H9 (cell line): ENCODE results near the gene GSAP. TPM values are rescaled to one million over a fixed set of nuclear protein-coding genes. Genes with fewer than 3 reads are reported as not detected.

Experiments
- DNase-seq: peaks from one replicate; pipeline ENCODE4 v3.0.0-alpha.2; 2017
- H2AFZ ChIP-seq: one replicate; pipeline ENCODE4 v1.6.1; 2013; ENCODE audit warnings: mild to moderate bottlenecking, low read length, control low read depth, moderate library complexity
- H2AK5ac ChIP-seq: 2 replicates; pipeline ENCODE4 v1.6.1; 2013; ENCODE audit warnings: low read length, control low read depth, mixed read lengths; ENCODE audit not compliant: insufficient read length
- H2BK120ac ChIP-seq: one replicate; pipeline ENCODE4 v1.6.1; 2013; ENCODE audit warnings: low read depth, mild to moderate bottlenecking, low read length, control low read depth, inconsistent platforms; ENCODE audit not compliant: poor library complexity, severe bottlenecking
- H2BK12ac ChIP-seq: 2 replicates; pipeline ENCODE4 v1.6.1; 2013; ENCODE audit warnings: low read length, control low read depth, mixed read lengths, low read depth; ENCODE audit not compliant: insufficient read length
- H2BK15ac ChIP-seq: 2 replicates; pipeline ENCODE4 v1.6.1; 2013; ENCODE audit warnings: low read depth, low read length, control low read depth
- H2BK20ac ChIP-seq: one replicate; pipeline ENCODE4 v1.6.1; 2013; ENCODE audit warnings: low read depth, mild to moderate bottlenecking, low read length, control low read depth, inconsistent platforms; ENCODE audit not compliant: poor library complexity, severe bottlenecking
- H2BK5ac ChIP-seq: 2 replicates; pipeline ENCODE4 v1.6.1; 2013; ENCODE audit warnings: low read length, control low read depth, mixed read lengths; ENCODE audit not compliant: insufficient read length
- H3K14ac ChIP-seq: 2 replicates; pipeline ENCODE4 v1.6.1; 2013; ENCODE audit warnings: low read length, control low read depth; ENCODE audit not compliant: insufficient read depth
- H3K18ac ChIP-seq: 2 replicates; pipeline ENCODE4 v1.6.1; 2013; ENCODE audit warnings: low read depth, mild to moderate bottlenecking, mixed read lengths, low read length, control low read depth; ENCODE audit not compliant: insufficient read length
- H3K23ac ChIP-seq: 2 replicates; pipeline ENCODE4 v1.6.1; 2013; ENCODE audit warnings: low read length, control low read depth, mixed read lengths, low read depth; ENCODE audit not compliant: insufficient read length
- H3K23me2 ChIP-seq: 2 replicates; pipeline ENCODE4 v1.6.1; 2013; ENCODE audit warnings: low read depth, mild to moderate bottlenecking, mixed read lengths, low read length, control low read depth; ENCODE audit not compliant: insufficient read length, poor library complexity, severe bottlenecking
- H3K27ac ChIP-seq: 2 replicates; pipeline ENCODE4 v1.5.1; 2013; ENCODE audit warnings: low read length, control low read depth, mixed read lengths, low read depth; ENCODE audit not compliant: insufficient read length
- H3K27me3 ChIP-seq: 2 replicates; pipeline ENCODE4 v1.6.1; 2013; ENCODE audit warnings: low read length, control low read depth, inconsistent platforms; ENCODE audit not compliant: insufficient read depth
- H3K4ac ChIP-seq: 2 replicates; pipeline ENCODE4 v1.6.1; 2013; ENCODE audit warnings: low read depth, mild to moderate bottlenecking, control low read depth, inconsistent platforms, low read length, moderate library complexity
- H3K4me1 ChIP-seq: 2 replicates; pipeline ENCODE4 v1.6.1; 2013; ENCODE audit warnings: low read length, control low read depth, inconsistent platforms; ENCODE audit not compliant: insufficient read depth
- H3K4me2 ChIP-seq: 2 replicates; pipeline ENCODE4 v1.6.1; 2013; ENCODE audit warnings: low read length, control low read depth, mixed read lengths; ENCODE audit not compliant: insufficient read length, insufficient read depth
- H3K56ac ChIP-seq: 2 replicates; pipeline ENCODE4 v1.6.1; 2013; ENCODE audit warnings: low read depth, mild to moderate bottlenecking, mixed read lengths, low read length, control low read depth; ENCODE audit not compliant: insufficient read length
- H3K79me1 ChIP-seq: 2 replicates; pipeline ENCODE4 v1.6.1; 2013; ENCODE audit warnings: low read depth, mild to moderate bottlenecking, moderate library complexity, low read length, control low read depth, inconsistent platforms; ENCODE audit not compliant: insufficient read depth, poor library complexity, severe bottlenecking
- H3K79me2 ChIP-seq: 2 replicates; pipeline ENCODE4 v1.6.1; 2013; ENCODE audit warnings: low read length, control low read depth, inconsistent platforms; ENCODE audit not compliant: insufficient read depth
- H3K9ac ChIP-seq: 2 replicates; pipeline ENCODE4 v1.6.1; 2013; ENCODE audit warnings: low read length, control low read depth, mixed read lengths; ENCODE audit not compliant: insufficient read length; ENCODE audit errors: extremely low read depth
- H3K9me3 ChIP-seq: one replicate; pipeline ENCODE4 v1.6.1; 2013; ENCODE audit warnings: low read depth, low read length, inconsistent platforms; ENCODE audit not compliant: control insufficient read depth
- H3T11ph ChIP-seq: one replicate; pipeline ENCODE4 v1.6.1; 2013; ENCODE audit warnings: mild to moderate bottlenecking, low read length, control low read depth, inconsistent platforms
- H4K20me1 ChIP-seq: one replicate; pipeline ENCODE4 v1.6.1; 2013; ENCODE audit not compliant: control insufficient read depth, insufficient read length, insufficient read depth
- H4K5ac ChIP-seq: 2 replicates; pipeline ENCODE4 v1.6.1; 2013; ENCODE audit warnings: low read depth, mild to moderate bottlenecking, mixed read lengths, low read length, control low read depth; ENCODE audit not compliant: insufficient read length
- H4K8ac ChIP-seq: replicated peaks from 2 replicates; pipeline ENCODE4 v1.6.1; 2013; ENCODE audit warnings: low read length, control low read depth, mixed read lengths, low read depth; ENCODE audit not compliant: insufficient read length
- H4K91ac ChIP-seq: 2 replicates; pipeline ENCODE4 v1.6.1; 2013; ENCODE audit warnings: low read depth, mild to moderate bottlenecking, moderate library complexity, mixed read lengths, low read length, control low read depth; ENCODE audit not compliant: insufficient read length
- H3K27ac Mint-ChIP-seq, 3 experiments: 2 replicates in 2 of 3; 3 replicates in 1 of 3; pipeline ENCODE4 v1.8.0; 2020 to 2021; ENCODE audit warnings: mixed read lengths in 3 of 3, mild to moderate bottlenecking in 1 of 3, moderate library complexity in 1 of 3
- H3K27me3 Mint-ChIP-seq: 2 replicates; pipeline ENCODE4 v1.8.0; 2021; ENCODE audit warnings: low read depth, mild to moderate bottlenecking, moderate library complexity, mixed read lengths
- H3K36me3 Mint-ChIP-seq, 3 experiments: 2 replicates in 2 of 3; 3 replicates in 1 of 3; pipeline ENCODE4 v1.8.0; 2020 to 2021; ENCODE audit warnings: low read depth in 3 of 3, mixed read lengths in 3 of 3; ENCODE audit not compliant: insufficient read depth in 1 of 3
- H3K4me1 Mint-ChIP-seq, 2 experiments: 2 replicates each; pipeline ENCODE4 v1.8.0; 2020; ENCODE audit warnings: mixed read lengths in 2 of 2
- H3K4me3 Mint-ChIP-seq, 2 experiments: 2 replicates in 1 of 2; 3 replicates in 1 of 2; pipeline ENCODE4 v1.8.0; 2020 to 2021; ENCODE audit warnings: mild to moderate bottlenecking in 2 of 2, mixed read lengths in 2 of 2, moderate library complexity in 1 of 2
- H3K9me3 Mint-ChIP-seq, 2 experiments: 2 replicates in 1 of 2; 3 replicates in 1 of 2; pipeline ENCODE4 v1.8.0; 2020; ENCODE audit warnings: mild to moderate bottlenecking in 2 of 2, mixed read lengths in 2 of 2, moderate library complexity in 1 of 2
- WGBS: extraction: QIAGEN DNeasy Blood & Tissue Kit; methylation state at CpG from one replicate; pipeline ENCODE4 v1.1.7; 2013; ENCODE audit warnings: missing lambda C conversion rate, low lambda C conversion rate, mixed read lengths; ENCODE audit not compliant: insufficient read length; ENCODE audit errors: extremely low coverage; 5-methylcytosine and 5-hydroxymethylcytosine counted together
- total RNA-seq: library from RNA; stranded (reverse); gene quantifications from 2 replicates; pipeline ENCODE4 v1.2.1, GENCODE V29; 2021
- TF ChIP-seq, protein P1 (sequence below): fragments of 200-600 bp; sonication (generic); conservative IDR thresholded peaks from 3 replicates; pipeline ENCODE4 v1.8.0; 2021; ENCODE audit warnings: antibody characterized with exemption, mild to moderate bottlenecking

Gene GSAP
- total RNA-seq, 1 experiment from 2014 or later: 1.9 TPM

DNA sequence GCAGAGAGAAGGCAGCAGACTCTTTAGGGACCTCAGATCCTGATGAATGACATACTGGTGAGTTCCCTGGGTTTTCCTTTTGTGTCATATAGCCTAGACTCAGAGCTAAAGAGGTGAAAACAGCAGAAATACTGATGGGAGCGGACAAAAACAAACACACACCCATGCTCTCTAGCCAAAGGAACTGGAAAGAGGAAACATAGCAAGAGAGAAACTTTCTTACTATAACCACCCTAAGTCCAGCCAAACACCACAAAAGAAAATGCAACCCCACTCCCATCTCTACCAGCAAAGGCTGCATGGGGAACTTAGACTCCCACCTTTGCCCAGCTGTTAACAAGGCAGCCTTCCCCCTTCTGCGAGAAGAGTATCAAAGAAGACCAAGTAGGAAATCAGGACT lies 16.3 kb downstream of the GSAP start:
- no peaks in the 10 kb centered on the region for H3K79me1 ChIP-seq
- no peak overlapping the region for H3K9ac ChIP-seq
- no peak overlapping the region for H2BK120ac ChIP-seq
- no peak overlapping the region for H3K4ac ChIP-seq
- no peak overlapping the region for H2BK5ac ChIP-seq
- no peak overlapping the region for H3K27ac ChIP-seq
- peaks cover 9% of the 10 kb centered on the region for H3K4me1 ChIP-seq
- H3K9me3 ChIP-seq: no peaks in the 10 kb centered on the region
- no peaks in the 10 kb centered on the region for H3K9me3 Mint-ChIP-seq
- no peak overlapping the region for H3T11ph ChIP-seq
- H3K27me3 Mint-ChIP-seq: no peaks in the 10 kb centered on the region; the same call in 1 of the 2 replicates
- no peaks in the 10 kb centered on the region for H3K79me2 ChIP-seq
- peaks cover 0 to 9% (median 2%) of the 10 kb centered on the region in 3 experiments; a peak in 2 of 7 replicates for H3K36me3 Mint-ChIP-seq
- no peak overlapping the region for H3K27ac Mint-ChIP-seq
- no peak overlapping the region for H4K5ac ChIP-seq
- TF ChIP-seq, protein P1, sequence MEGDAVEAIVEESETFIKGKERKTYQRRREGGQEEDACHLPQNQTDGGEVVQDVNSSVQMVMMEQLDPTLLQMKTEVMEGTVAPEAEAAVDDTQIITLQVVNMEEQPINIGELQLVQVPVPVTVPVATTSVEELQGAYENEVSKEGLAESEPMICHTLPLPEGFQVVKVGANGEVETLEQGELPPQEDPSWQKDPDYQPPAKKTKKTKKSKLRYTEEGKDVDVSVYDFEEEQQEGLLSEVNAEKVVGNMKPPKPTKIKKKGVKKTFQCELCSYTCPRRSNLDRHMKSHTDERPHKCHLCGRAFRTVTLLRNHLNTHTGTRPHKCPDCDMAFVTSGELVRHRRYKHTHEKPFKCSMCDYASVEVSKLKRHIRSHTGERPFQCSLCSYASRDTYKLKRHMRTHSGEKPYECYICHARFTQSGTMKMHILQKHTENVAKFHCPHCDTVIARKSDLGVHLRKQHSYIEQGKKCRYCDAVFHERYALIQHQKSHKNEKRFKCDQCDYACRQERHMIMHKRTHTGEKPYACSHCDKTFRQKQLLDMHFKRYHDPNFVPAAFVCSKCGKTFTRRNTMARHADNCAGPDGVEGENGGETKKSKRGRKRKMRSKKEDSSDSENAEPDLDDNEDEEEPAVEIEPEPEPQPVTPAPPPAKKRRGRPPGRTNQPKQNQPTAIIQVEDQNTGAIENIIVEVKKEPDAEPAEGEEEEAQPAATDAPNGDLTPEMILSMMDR: no peak
- no peak overlapping the region for H2BK20ac ChIP-seq
- no peak overlapping the region for H4K91ac ChIP-seq
- H3K56ac ChIP-seq: no peak overlapping the region
- H2BK15ac ChIP-seq: no peak overlapping the region
- H4K20me1 ChIP-seq: no peaks in the 10 kb centered on the region
- H2AFZ ChIP-seq: no peak overlapping the region
- peaks cover 26 to 30% of the 10 kb centered on the region in 2 experiments for H3K4me1 Mint-ChIP-seq
- WGBS: no CpG with 5 or more reads among the region's 2 CpGs
- no peak overlapping the region for H3K23ac ChIP-seq
- no peak overlapping the region for H3K4me2 ChIP-seq
- no peak overlapping the region for H3K18ac ChIP-seq
- no peak overlapping the region for H4K8ac ChIP-seq
- H2BK12ac ChIP-seq: no peak overlapping the region
- H3K27me3 ChIP-seq: no peaks in the 10 kb centered on the region
- no peaks in the 10 kb centered on the region for H3K23me2 ChIP-seq
- no peak overlapping the region for H2AK5ac ChIP-seq
- H3K4me3 Mint-ChIP-seq: no peak overlapping the region
- no peak for DNase-seq
- H3K14ac ChIP-seq: no peak overlapping the region
